IMR-90 (cell line): Measurements from ENCODE around the gene ATP5F1C. TPM values are rescaled to one million over a fixed set of nuclear protein-coding genes. Genes with fewer than 3 reads are reported as not detected.

Experiments used
- ATAC-seq: fragments of 200-7000 bp; cut with Tn5 transposase; 2 replicates; pipeline ENCODE4 v1.9.1; 2020; ENCODE audit warnings: low read depth, mild to moderate bottlenecking, moderate library complexity
- BruUV-seq: library from RNA; stranded (reverse); fragments of 400-500 nt; replicated peaks from 2 replicates; lab custom pipeline; 2021; lab: Mats Ljungman, UMichigan
- CTCF ChIA-PET: fragments of 300-600 bp; formaldehyde crosslinking; extraction: SDS; loops from one replicate; lab custom pipeline; 2021; ENCODE audit warnings: antibody characterized with exemption; lab: Yijun Ruan, JAX
- POLR2A ChIA-PET: fragments of 300-600 bp; sonication (Branson Sonifier 250); formaldehyde crosslinking; loops from one replicate; lab custom pipeline; 2022; ENCODE audit warnings: antibody characterized with exemption; ENCODE audit not compliant: unreplicated experiment; lab: Charles Lee
- DNase-seq: peaks from one replicate; pipeline ENCODE4 v3.0.0; 2013
- H2AFZ ChIP-seq: replicated peaks from 2 replicates; pipeline ENCODE3; 2013; ENCODE audit warnings: low read length, mild to moderate bottlenecking; ENCODE audit not compliant: poor library complexity
- H2AK5ac ChIP-seq: 2 replicates; pipeline ENCODE4 v1.6.1; 2013; ENCODE audit warnings: low read depth, low read length, inconsistent platforms
- H2AK9ac ChIP-seq: replicated peaks from 2 replicates; pipeline ENCODE3; 2013; ENCODE audit warnings: mild to moderate bottlenecking, low read depth, low read length, moderate library complexity; ENCODE audit not compliant: poor library complexity
- H2BK120ac ChIP-seq: 2 replicates; pipeline ENCODE4 v1.6.1; 2013; ENCODE audit warnings: low read depth, low read length, inconsistent platforms
- H2BK15ac ChIP-seq: 3 replicates; pipeline ENCODE4 v1.6.1; 2013; ENCODE audit warnings: low read depth, low read length, inconsistent platforms
- H2BK20ac ChIP-seq: 2 replicates; pipeline ENCODE4 v1.6.1; 2013; ENCODE audit warnings: low read depth, mild to moderate bottlenecking, inconsistent platforms, low read length, moderate library complexity
- H2BK5ac ChIP-seq: 2 replicates; pipeline ENCODE4 v1.6.1; 2013; ENCODE audit warnings: mild to moderate bottlenecking, low read depth, low read length, inconsistent platforms; ENCODE audit not compliant: poor library complexity, severe bottlenecking
- H3K14ac ChIP-seq: replicated peaks from 2 replicates; pipeline ENCODE4 v1.6.1; 2013; ENCODE audit warnings: low read depth, low read length, inconsistent platforms
- H3K18ac ChIP-seq: 2 replicates; pipeline ENCODE4 v1.6.1; 2013; ENCODE audit warnings: low read depth, low read length, control low read depth
- H3K23ac ChIP-seq: 2 replicates; pipeline ENCODE4 v1.6.1; 2013; ENCODE audit warnings: low read depth, low read length, inconsistent platforms
- H3K27ac ChIP-seq: 2 replicates; pipeline ENCODE4 v1.5.1; 2013; ENCODE audit warnings: mild to moderate bottlenecking, control low read depth, low read length; ENCODE audit not compliant: insufficient read depth
- H3K27me3 ChIP-seq: 2 replicates; pipeline ENCODE4 v1.6.1; 2013; ENCODE audit warnings: low read length; ENCODE audit not compliant: control insufficient read depth, insufficient read depth
- H3K36me3 ChIP-seq: 2 replicates; pipeline ENCODE4 v1.6.1; 2013; ENCODE audit warnings: low read length, mixed read lengths; ENCODE audit not compliant: control insufficient read depth, insufficient read depth
- H3K4ac ChIP-seq: 2 replicates; pipeline ENCODE4 v1.6.1; 2013; ENCODE audit warnings: low read depth, low read length, inconsistent platforms
- H3K4me1 ChIP-seq: 2 replicates; pipeline ENCODE4 v1.6.1; 2013; ENCODE audit warnings: low read length, mixed read lengths; ENCODE audit not compliant: control insufficient read depth, insufficient read depth
- H3K4me2 ChIP-seq: 2 replicates; pipeline ENCODE4 v1.6.1; 2013; ENCODE audit warnings: low read depth, mild to moderate bottlenecking, control low read depth, low read length, moderate library complexity
- H3K4me3 ChIP-seq: 2 replicates; pipeline ENCODE4 v1.5.1; 2013; ENCODE audit warnings: low read depth, mild to moderate bottlenecking, control low read depth, low read length, moderate library complexity; ENCODE audit not compliant: insufficient read depth
- H3K56ac ChIP-seq: 2 replicates; pipeline ENCODE4 v1.6.1; 2013; ENCODE audit warnings: low read length, inconsistent platforms; ENCODE audit not compliant: insufficient read depth; ENCODE audit errors: extremely low read depth
- H3K79me1 ChIP-seq, 2 experiments: 2 replicates each; pipeline ENCODE4 v1.6.1; 2013; ENCODE audit warnings: low read length in 2 of 2, inconsistent platforms in 1 of 2, low read depth in 1 of 2
- H3K9ac ChIP-seq: 2 replicates; pipeline ENCODE4 v1.6.1; 2013; ENCODE audit warnings: low read depth, low read length, control low read depth
- H3K9me1 ChIP-seq: 2 replicates; pipeline ENCODE4 v1.6.1; 2013; ENCODE audit warnings: low read length, inconsistent platforms; ENCODE audit not compliant: insufficient read depth
- H3K9me3 ChIP-seq: 2 replicates; pipeline ENCODE4 v1.6.1; 2013; ENCODE audit warnings: low read length; ENCODE audit not compliant: control insufficient read depth, insufficient read depth
- H4K20me1 ChIP-seq: 2 replicates; pipeline ENCODE4 v1.6.1; 2013; ENCODE audit warnings: low read length, inconsistent platforms; ENCODE audit not compliant: insufficient read depth
- H4K5ac ChIP-seq: 2 replicates; pipeline ENCODE4 v1.6.1; 2013; ENCODE audit warnings: mild to moderate bottlenecking, low read depth, low read length, control low read depth
- H4K8ac ChIP-seq, 2 experiments: 2 replicates each; pipeline ENCODE4 v1.6.1; 2013; ENCODE audit warnings: low read depth in 2 of 2, low read length in 2 of 2, control low read depth in 1 of 2, inconsistent platforms in 1 of 2
- H4K91ac ChIP-seq: 2 replicates; pipeline ENCODE4 v1.6.1; 2013; ENCODE audit warnings: low read depth, low read length, inconsistent platforms; ENCODE audit not compliant: insufficient read depth
- CTCF ChIP-seq: conservative IDR thresholded peaks from 2 replicates; pipeline ENCODE4 v1.5.1; 2012; ENCODE audit warnings: mild to moderate bottlenecking, low read depth, low read length, improper control_type of control experiment
- ELK1 ChIP-seq: fragments of 150-350 bp; IDR thresholded peaks from 2 replicates; pipeline ENCODE4 v1.6.1; 2016; ENCODE audit warnings: low read depth, mild to moderate bottlenecking, low read length, moderate library complexity, borderline replicate concordance
- RAD21 ChIP-seq: IDR thresholded peaks from 2 replicates; pipeline ENCODE4 v1.6.1; 2012; ENCODE audit warnings: low read length, improper control_type of control experiment
- USF2 ChIP-seq: fragments of 150-350 bp; IDR thresholded peaks from 2 replicates; pipeline ENCODE4 v1.6.1; 2017; ENCODE audit warnings: mild to moderate bottlenecking, antibody characterized with exemption, low read length, low read depth
- WGBS, 2 experiments: methylation state at CpG; one replicate each; pipeline versions ENCODE4 v1.1.5 to v1.1.7; 2013; ENCODE audit warnings: missing lambda C conversion rate in 2 of 2; ENCODE audit not compliant: insufficient read length in 1 of 2; ENCODE audit errors: extremely low coverage in 2 of 2; 5-methylcytosine and 5-hydroxymethylcytosine counted together
- dilution Hi-C: fragments of 300-500 bp; cut with HindIII; formaldehyde crosslinking; loops from one replicate; pipeline ENCODE4 v1.14.3; 2018; ENCODE audit warnings: low sequenced_read_pairs; ENCODE audit not compliant: unreplicated experiment
- in situ Hi-C: fragments of 300-500 bp; cut with MboI; formaldehyde crosslinking; loops from 3 replicates; pipeline ENCODE4 v1.14.3; 2019; ENCODE audit warnings: low sequenced_read_pairs, inconsistent platforms, mixed read lengths
- intact Hi-C: fragments of 100-400 bp; cut with micrococcal nuclease; formaldehyde crosslinking; loops from 2 replicates; pipeline ENCODE4 v1.10.0; 2022
- polyA plus RNA-seq, 3 experiments: library from polyadenylated mRNA; depleted of rRNA; stranded (reverse); fragments of >200 nt; gene quantifications; 2 replicates each; pipeline ENCODE4 v1.2.3, GENCODE V29; 2012; ENCODE audit warnings: low replicate concordance in 1 of 3
- total RNA-seq: library from RNA; depleted of rRNA; stranded (reverse); fragments of >200 nt; gene quantifications from 2 replicates; pipeline ENCODE4 v1.2.3, GENCODE V29; 2012

ATP5F1C gene
- total and polyA plus RNA-seq, 2 of the 4 experiments (the other 2 are of a cell fraction), result 357 to 367 TPM

GRCh38 chr10:7855205-7855604 is 67.2 kb downstream of the ATP5F1C start:
- no peak overlapping the region for H2BK15ac ChIP-seq
- no peak overlapping the region for H4K91ac ChIP-seq
- H2AK9ac ChIP-seq, result no peak overlapping the region
- H3K23ac ChIP-seq, result no peak overlapping the region
- H3K36me3 ChIP-seq, result no peaks in the 10 kb centered on the region
- ChIA-PET CTCF (no interaction called here), POLR2A (interaction anchor here (0.6 kb wide), 1 partner anchor 500 kb away, joined by 3 read pairs; no protein-coding TSS in a partner anchor)
- no peak overlapping the region for H3K14ac ChIP-seq
- TF ChIP-seq RAD21 (no peak), USF2 (no peak), CTCF (no peak), ELK1 (no peak)
- H4K20me1 ChIP-seq, result no peaks in the 10 kb centered on the region; the same call in 1 of the 2 replicates
- peaks cover 4% of the 10 kb centered on the region for H3K4me1 ChIP-seq
- no peak overlapping the region for H3K9ac ChIP-seq
- no peak overlapping the region for H2BK5ac ChIP-seq
- peaks cover 3% of the 10 kb centered on the region for H3K9me1 ChIP-seq
- H2BK20ac ChIP-seq, result no peak overlapping the region
- WGBS, 2 experiments, result no CpG with 5 or more reads among the region's 4 CpGs
- DNase-seq (no peak), ATAC-seq (no peak)
- H4K8ac ChIP-seq, result no peak overlapping the region
- H3K9me3 ChIP-seq, result no peaks in the 10 kb centered on the region
- H3K4me2 ChIP-seq, result no peak overlapping the region
- H3K18ac ChIP-seq, result no peak overlapping the region
- H2AK5ac ChIP-seq, result no peak overlapping the region
- dilution Hi-C loops, result no loop called here
- intact Hi-C loops, result no loop called here
- no peak overlapping the region for H2BK120ac ChIP-seq
- H3K4ac ChIP-seq, result no peak overlapping the region
- H3K27ac ChIP-seq, result no peak overlapping the region
- peaks cover 15 to 21% of the 10 kb centered on the region in 2 experiments; a peak in 3 of 4 replicates for H3K79me1 ChIP-seq
- H3K56ac ChIP-seq, result no peak overlapping the region
- H4K5ac ChIP-seq, result no peak overlapping the region
- no peaks in the 10 kb centered on the region for H3K27me3 ChIP-seq
- no peak overlapping the region for H2AFZ ChIP-seq
- no TSS peak for BruUV-seq
- in situ Hi-C loops, result no loop called here
- H3K4me3 ChIP-seq, result no peak overlapping the region
